COLO829 (cell line): Measurements from ENCODE around the gene SYNPO2.

ENCODE experiments used
- DNase-seq: peaks from one replicate; pipeline ENCODE4 v3.0.0; 2012; ENCODE audit warnings: low spot score

The SYNPO2 gene

GRCh38 chr4:118931786-118932185 lies 43.1 kb downstream of the SYNPO2 start:
- DNase-seq, result no peak

GRCh38 chr4:118935819-118936218 lies 47.2 kb downstream of the SYNPO2 start:
- no peak for DNase-seq

DNA sequence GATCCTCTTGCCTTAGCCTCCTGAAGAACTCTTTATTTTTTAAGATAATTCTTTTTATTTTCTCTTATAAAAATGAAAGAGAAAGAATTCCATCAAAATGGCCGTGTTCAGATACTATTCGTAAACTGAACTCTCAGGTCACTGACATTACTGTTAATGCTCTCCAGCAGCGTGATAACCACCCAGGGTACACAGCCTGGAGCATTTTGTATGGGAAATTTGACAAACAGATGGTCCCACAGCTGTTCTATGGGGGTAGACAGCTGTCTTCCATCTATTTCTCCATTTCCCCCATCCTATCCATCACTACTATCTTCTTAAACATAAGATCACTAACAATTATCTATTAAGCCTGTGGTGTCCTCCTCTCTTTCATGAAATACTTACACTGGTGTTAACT lies 47.8 kb downstream of the SYNPO2 start:
- no peak for DNase-seq

GRCh38 chr4:118939169-118939783 lies 50.6 kb downstream of the SYNPO2 start:
- no peak for DNase-seq

- DNase-seq, result no peak
Measured at GRCh38 chr4:118941149-118941548, 52.5 kb downstream of the SYNPO2 start.

DNA sequence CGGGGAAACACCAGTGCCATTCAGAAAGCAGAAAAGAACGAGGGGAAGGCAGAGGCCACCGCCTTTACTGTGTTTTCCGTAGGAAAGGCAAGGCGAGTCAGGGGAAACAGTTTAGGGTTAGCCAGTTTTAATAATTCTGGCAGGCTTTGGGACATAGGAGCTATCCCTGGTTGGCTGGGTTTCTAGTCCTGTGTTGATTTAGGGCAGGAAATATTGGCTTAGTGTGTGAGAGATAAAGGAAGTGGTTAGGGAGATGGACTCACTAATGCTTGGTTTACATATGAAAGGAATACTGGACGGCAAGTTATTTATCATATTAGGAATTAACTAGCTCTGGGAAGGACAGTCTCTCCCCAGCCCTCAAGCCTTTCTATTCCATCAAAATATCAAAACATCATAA lies 53.1 kb downstream of the SYNPO2 start:
- DNase-seq, result no peak

DNA sequence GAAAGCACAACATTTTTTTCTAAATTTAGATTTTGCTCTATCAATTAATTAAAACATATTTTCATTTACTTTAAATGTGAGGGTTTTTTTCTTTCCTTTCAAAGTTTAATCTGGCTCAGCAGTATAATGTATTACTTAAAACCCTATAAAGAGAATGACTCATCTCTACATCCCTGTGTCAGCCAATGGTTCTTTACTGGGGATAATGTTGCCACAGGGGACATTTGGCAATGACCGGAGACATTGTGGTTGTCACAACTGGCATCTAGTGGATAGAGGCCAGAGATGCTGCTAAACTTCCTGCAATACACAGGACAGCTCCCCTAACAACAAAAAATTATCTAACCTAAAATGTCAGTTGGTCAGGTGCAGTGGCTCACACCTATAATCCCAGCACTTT lies 53.8 kb downstream of the SYNPO2 start:
- DNase-seq, result peak; percentile 28

DNA sequence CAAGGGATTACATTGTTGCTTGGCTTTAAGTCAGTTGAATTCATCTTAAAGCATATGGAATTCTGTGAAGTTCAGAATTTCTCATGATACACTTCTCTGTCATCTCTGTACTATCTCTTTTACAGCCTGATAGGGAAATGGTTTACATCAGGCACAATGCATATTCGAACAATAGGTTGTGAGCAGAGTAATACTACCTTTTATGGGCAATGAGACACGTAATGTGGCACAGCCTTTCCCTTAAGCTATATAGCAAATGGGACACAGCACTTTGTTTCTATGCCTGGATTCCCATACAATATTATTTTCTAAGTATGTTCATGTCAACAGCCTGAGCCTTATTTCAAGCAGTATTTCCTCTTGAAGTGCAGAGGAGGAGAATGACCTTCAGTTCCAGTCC lies 58.4 kb downstream of the SYNPO2 start:
- no peak for DNase-seq

DNA sequence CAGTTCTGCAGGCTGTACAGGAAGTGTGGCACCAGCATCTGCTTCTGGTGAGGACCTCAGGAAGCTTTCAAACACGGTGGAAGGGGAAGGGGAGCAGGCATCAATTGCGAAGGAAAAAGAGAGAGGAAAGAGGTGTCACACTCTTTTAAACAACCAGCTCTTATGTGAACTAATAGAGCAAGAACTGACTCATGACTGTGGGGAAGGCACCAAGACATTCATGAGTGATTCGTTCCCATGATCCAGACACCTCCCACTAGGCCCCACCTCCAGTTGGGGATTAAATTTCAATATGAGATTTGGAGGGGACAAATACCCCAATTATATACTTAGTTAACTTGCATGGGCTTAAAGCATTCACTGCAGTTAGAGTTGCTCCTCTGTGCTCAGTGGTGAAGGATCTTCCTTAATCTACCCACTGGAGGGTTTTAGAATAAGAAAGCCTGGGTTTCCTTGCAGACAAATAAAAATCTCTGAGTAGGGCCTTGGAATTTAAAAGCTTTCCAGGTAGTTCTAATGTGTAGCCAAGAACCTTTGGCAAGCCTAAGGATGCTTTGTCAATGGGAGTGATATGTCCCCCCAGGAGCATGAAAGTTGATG lies 60.0 kb downstream of the SYNPO2 start:
- no peak for DNase-seq

GRCh38 chr4:118950224-118950623 lies 61.6 kb downstream of the SYNPO2 start:
- no peak for DNase-seq

GRCh38 chr4:118950929-118951570 lies 62.4 kb downstream of the SYNPO2 start:
- DNase-seq, result no peak

DNA sequence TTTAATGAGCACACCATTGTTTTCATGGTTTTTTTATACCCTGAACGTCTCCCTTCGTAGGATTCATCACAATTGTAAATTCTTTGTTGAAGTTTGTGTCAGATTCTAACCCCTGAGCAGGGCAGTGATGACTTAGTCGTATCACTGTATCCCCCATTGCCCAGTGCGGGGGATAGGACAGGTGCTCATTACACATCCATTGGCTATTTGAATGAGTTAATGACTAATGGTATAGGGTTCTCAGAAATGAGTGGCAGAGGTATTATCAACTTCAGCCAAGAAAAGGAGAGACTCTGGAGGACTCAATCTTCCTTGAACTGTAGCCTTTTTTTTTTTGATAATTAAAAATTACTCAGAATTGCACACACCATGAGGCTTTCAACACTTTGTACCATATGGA lies 64.6 kb downstream of the SYNPO2 start:
- no peak for DNase-seq

GRCh38 chr4:118954246-118954645 lies 65.6 kb downstream of the SYNPO2 start:
- DNase-seq, result peak; percentile 57

- DNase-seq, result no peak
Measured at GRCh38 chr4:118955515-118955914, 66.9 kb downstream of the SYNPO2 start.

DNA sequence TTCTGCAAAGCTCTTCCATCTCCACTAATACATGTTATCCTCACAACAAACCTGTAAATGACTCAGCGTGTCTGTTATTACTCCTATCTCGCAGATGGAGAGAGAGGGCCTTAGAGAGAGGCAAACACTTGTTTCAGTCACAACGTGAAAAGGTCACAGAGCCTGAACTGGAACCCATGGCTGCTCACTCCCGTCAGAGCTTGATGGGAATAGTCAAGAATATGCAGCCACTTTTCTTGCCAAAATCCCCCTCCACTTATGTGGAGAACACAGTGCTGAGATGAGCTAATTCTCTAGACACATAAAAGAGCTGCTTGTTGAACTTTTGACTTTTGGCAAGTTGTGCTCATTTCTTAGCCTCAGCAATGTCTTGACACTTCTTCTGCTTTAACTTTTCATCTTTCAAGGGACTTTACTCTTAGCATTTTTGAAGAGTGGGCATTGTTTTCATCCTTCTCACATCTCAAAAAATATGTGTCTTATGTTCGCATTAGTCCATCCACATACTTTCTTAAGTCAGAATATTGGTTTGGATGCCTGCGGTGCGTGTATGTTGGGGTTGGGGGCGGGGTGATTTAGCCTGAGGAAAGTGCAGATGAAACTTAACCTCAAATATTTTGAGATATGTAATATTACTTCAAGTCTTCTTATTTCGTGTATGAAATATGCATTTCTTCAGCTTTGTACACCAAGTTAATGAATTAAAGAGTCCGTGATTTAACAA lies 69.2 kb downstream of the SYNPO2 start:
- no peak for DNase-seq

- DNase-seq, result no peak
Measured at GRCh38 chr4:118962540-118962939, 73.9 kb downstream of the SYNPO2 start.

GRCh38 chr4:118964891-118965411 lies 76.3 kb downstream of the SYNPO2 start:
- DNase-seq, result no peak

DNA sequence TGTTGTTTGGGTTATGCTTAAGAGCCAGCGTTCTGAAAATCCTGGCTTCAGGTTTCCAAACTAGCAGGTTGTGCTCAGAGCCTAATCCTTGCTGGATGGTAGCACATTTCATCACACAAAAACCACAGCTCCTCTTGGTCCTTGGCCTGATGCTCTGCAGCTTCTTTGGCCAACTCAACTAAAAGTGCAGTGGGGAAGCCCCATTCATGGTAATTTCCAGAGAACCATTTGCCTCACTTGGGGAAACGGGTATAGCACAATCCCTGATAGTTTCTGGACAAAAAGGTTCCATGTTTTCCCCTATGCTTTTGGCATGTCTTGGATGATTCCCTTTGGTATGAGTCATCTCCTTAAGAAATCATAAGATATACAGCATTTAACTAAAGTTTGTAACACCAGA lies 78.7 kb downstream of the SYNPO2 start:
- peak; percentile 45 for DNase-seq

DNA sequence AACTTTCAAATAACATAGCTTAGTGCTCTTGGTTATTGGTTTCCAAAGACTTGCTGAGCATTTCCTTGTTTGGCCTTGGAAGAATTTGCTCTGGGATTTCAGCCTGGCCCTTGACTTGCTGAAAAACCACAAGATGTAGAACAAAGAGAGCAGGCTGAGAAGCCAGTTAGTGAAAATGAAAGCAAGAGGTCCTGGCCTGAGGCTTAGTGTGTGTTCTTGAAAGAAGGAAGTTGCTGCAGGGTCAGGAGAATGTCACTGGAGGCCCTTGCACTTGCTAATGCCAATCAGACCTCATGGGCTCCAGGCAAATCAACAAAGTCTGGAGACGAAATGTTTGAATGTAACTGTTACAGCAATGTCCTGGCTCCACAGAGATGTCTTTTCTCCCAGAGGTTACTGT lies 79.4 kb downstream of the SYNPO2 start:
- DNase-seq, result peak; percentile 71

DNA sequence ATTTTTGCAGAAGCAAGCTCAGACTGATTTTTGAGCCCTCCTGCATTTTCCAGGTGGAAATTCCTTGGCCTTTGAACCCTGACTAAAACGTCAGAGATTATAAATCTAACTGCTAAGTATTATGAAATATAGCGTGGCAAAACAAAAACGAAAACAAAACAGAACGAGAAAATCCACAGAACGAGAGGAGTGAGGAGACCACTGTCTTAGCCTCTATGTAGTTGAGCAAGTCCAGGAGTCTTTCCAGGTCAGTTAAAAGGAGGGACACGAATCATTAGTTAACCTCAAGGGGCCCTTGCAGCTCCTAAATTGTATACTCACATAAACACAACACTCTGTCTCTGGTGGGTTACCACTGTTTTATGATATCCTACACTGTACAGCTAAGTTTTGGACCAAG lies 80.2 kb downstream of the SYNPO2 start:
- DNase-seq, result no peak

DNA sequence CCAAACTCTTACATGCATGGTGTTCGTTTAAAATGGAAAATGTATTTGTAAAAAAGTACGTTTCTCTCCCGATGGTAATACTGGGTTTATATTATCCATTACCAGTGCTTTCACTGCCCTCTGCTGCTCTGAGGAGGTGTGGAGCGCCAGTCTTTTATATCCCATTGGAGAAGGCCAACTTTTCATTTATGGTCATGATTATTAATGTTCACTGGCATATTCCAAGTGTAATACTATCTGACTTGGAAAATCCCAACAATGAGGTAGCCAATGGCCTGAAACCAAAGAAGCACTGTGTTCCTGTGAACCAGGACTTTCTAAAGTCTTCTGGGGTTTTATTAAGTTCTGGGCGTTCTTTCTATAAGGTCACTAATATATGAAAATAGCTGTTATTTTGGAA lies 80.7 kb downstream of the SYNPO2 start:
- DNase-seq, result peak; percentile 61

GRCh38 chr4:118972167-118972566 lies 83.5 kb downstream of the SYNPO2 start:
- DNase-seq, result no peak

DNA sequence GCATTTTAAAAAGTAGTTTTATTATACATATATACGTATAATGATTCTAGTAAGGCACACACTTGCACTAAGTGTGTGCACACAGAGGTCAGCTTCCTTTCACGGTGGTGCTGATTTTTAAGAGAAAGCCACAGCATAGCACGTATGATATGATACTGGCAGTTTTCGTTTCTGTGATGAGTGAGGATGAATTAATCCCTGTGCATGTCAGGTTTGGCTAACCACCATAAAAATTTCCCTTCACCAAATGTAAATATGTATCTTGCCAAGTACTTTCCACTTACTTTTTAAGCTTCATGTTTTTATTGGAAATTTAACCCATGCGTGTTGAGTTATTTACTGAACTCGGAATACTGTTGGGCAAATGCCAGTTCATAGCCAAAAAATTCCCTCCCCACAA lies 84.6 kb downstream of the SYNPO2 start:
- DNase-seq, result no peak
